Measurements from ENCODE around the gene RAD23B.

DNA sequence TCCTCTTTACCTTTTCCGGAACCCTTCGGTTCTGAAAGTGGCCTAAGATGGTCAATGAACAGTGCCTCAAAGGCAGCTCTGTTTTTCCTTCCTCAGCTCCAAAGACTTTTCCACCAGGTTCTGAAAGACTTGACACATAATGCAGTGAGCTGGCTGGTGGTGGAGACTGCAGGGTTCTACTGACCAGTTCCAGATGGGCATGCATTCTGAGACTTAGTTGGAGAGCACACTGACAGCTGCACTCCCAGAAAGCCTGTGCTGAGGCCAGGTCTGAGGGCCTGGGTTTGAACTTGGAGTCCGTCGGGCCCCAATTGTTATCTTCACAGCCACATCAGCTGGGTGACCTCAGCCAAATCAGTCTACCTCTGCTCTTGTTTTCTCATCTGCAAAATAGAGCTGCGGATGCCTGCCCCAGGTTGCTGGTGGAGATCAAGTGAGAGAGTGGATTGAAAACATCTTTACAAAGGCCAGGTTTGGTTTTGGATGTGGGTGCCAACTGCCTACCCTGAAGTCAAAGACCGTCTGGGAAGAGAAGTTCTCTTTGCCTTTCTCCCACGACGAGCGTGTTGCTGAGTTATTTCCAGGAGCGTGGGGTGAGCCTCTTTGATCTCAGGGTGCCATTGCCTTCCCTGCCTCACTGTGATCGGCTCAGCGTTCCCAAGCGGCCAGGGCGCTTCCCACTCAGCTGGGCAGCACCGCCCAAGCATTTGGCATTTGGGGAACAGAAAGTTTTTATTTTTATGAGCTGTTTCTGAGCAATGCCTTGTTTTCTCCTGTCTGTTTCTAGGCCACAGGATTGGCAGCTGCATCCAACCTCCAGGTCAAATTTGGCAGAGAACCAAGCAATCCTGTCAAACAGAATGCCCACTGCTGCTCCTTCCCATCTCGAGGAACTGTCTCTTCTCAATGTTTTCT, 54.9 kb downstream of the RAD23B start:
- TF ChIP-seq, protein P1, sequence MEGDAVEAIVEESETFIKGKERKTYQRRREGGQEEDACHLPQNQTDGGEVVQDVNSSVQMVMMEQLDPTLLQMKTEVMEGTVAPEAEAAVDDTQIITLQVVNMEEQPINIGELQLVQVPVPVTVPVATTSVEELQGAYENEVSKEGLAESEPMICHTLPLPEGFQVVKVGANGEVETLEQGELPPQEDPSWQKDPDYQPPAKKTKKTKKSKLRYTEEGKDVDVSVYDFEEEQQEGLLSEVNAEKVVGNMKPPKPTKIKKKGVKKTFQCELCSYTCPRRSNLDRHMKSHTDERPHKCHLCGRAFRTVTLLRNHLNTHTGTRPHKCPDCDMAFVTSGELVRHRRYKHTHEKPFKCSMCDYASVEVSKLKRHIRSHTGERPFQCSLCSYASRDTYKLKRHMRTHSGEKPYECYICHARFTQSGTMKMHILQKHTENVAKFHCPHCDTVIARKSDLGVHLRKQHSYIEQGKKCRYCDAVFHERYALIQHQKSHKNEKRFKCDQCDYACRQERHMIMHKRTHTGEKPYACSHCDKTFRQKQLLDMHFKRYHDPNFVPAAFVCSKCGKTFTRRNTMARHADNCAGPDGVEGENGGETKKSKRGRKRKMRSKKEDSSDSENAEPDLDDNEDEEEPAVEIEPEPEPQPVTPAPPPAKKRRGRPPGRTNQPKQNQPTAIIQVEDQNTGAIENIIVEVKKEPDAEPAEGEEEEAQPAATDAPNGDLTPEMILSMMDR (IDR thresholded peaks at IDR 0.05; ENCODE audit: insufficient read depth, low read depth, low read length), result no peak
- TF ChIP-seq EZH2 (IDR thresholded peaks at IDR 0.05; ENCODE audit: insufficient read depth, low read length), result no peak
